Mucosa of descending colon (tissue), 3 donors: ENCODE data around the gene DGKA. TPM values are rescaled to one million over a fixed set of nuclear protein-coding genes. Genes with fewer than 3 reads are reported as not detected.
"Not testable (repeated sequence)": the region's sequence is repeated elsewhere in the genome, so short reads cannot be mapped to it uniquely, and the experiment has no call there.

Experiments used
- ATAC-seq: fragments of 200-7000 bp; cut with Tn5 transposase; one replicate; pipeline ENCODE4 v1.9.1; 2020; ENCODE audit warnings: mild to moderate bottlenecking, moderate library complexity
- DNase-seq, 3 donors: peaks; one replicate each; pipeline ENCODE4 v3.0.0-alpha.2; 2020
- H3K36me3 ChIP-seq: fragments of 200-600 bp; one replicate; pipeline ENCODE4 v1.8.0; 2021; ENCODE audit warnings: low read depth, mild to moderate bottlenecking
- H3K4me1 ChIP-seq: fragments of 200-600 bp; one replicate; pipeline ENCODE4 v1.8.0; 2021; ENCODE audit warnings: low read depth, mild to moderate bottlenecking
- H3K4me3 ChIP-seq: fragments of 200-600 bp; one replicate; pipeline ENCODE4 v1.8.0; 2021; ENCODE audit warnings: mild to moderate bottlenecking
- H3K9me3 ChIP-seq: fragments of 200-600 bp; one replicate; pipeline ENCODE4 v1.8.0; 2021; ENCODE audit warnings: mild to moderate bottlenecking
- CTCF ChIP-seq: fragments of 200-600 bp; IDR thresholded peaks from one replicate; pipeline ENCODE4 v1.8.0; 2022; ENCODE audit warnings: antibody characterized with exemption, mild to moderate bottlenecking
- intact Hi-C, 2 donors: fragments of 100-400 bp; cut with DNase I in 1 of 2; cut with micrococcal nuclease in 1 of 2; formaldehyde crosslinking; loops; one replicate each; pipeline versions ENCODE4 v1.11.0 to v1.11.1; 2022; cut with DNase I, micrococcal nuclease
- total RNA-seq, 3 donors: library from RNA; stranded (reverse); fragmentation: NEBNext Ultra II Directional in 2 of 3; extraction: Animal tissue kit (Norgen Biotek cat#: 25700) in 2 of 3; gene quantifications; one replicate each; pipeline versions ENCODE4 v1.2.1 to v1.2.4, GENCODE V29; 2021 to 2023
- donor health status: DM: no; HTN: no; CAD: no; lungs with moderate emphysema.
- donor health status: DM: no; HTN: no; CAD: no.
- donor health status: DM: no; HTN: yes; CAD: no.

DGKA gene
- total RNA-seq, 3 donors from 2014 or later = 82.6 to 148 (median 97.0) TPM

GRCh38 chr12:55996201-55996714 lies 65.3 kb downstream of the DGKA start:
- Histone ChIP-seq H3K4me3 (peak overlapping the region; percentile 39), H3K4me1 (peaks cover 7% of the 10 kb centered on the region), H3K9me3 (no peaks in the 10 kb centered on the region), H3K36me3 (peaks cover 3% of the 10 kb centered on the region)
- intact Hi-C loops = no loop called here
- ATAC-seq (peak; percentile 65), DNase-seq (peak in 2 of 3 donors; percentile 51 to 59)
- TF ChIP-seq CTCF = peak; percentile 61

DNA sequence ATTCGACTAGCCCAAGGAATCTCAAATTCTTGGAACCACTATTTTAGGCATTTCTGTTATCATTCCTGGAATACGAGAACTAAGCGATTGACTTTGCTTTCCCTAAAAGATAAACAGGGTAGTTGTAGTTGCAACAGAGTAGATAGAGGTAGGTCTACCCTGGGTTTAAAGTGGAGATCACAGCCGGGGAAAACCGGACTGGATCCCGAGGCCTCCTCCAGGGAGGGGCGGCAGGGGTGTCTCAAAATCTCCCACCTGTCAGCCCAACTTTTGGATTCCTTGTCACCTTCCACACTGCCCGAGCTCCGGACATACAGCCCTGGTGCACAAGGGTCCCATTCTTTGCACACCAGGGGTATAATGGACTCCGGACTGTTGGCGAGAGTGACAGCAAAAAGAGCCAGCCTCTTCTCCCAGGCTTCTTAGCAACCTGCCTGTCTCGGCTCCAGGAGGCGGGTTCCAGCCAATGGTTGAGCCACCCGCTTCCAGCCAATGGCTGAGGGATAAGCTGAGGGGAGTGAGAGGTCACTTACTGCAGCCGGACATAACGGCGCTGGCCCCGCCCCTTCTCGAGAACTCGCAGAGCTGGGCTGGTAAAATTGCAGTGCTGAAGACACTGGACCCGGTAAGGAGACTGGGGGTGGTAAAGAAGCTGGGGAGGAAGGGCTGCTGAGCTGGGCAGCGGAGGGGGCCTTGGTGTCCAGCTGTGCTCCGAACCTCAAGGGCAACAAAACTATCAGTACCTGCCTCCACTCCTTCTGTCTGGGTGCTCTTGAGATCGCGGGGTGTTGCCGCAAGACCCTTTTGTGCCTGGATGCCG lies 66.0 kb downstream of the DGKA start, which contains the start of gene SUOX:
TSS of gene SUOX (plus strand) at position 562 of the 820 bp plus-strand sequence. CDS start 4,946 bp downstream, outside the sequence.
- no peak for TF ChIP-seq CTCF
- DNase-seq (peak; percentile 95 to 97 (median 95)), ATAC-seq (peak; percentile 98)
- H3K4me3 ChIP-seq = peak within 1 kb of the TSS; percentile 39
- no peaks in the 10 kb centered on the region for H3K36me3 ChIP-seq
- H3K4me1 ChIP-seq = peaks cover 8% of the 10 kb centered on the region
- H3K9me3 ChIP-seq = no peaks in the 10 kb centered on the region
- intact Hi-C loops = no loop called here

DNA sequence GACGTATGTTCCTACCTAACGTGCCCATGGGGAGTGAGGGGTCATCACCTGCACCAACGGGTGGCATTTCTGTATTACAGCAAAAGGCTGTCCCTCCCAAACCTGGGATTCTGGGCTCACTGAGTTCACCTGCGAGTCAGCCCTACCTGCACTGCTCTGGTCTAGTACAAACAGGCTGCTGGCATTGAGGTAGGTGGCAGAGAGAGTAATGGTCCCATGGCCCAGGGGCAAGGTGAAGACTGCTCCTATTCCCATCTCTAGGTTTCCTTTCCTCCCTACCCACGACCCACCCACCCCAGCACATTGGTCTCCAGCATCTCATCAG lies 66.5 kb downstream of the DGKA start:
- no peaks in the 10 kb centered on the region for H3K9me3 ChIP-seq
- intact Hi-C loops = no loop called here
- no peak for TF ChIP-seq CTCF
- no peaks in the 10 kb centered on the region for H3K36me3 ChIP-seq
- ATAC-seq (peak; percentile 53), DNase-seq (peak in 1 of 3 donors; percentile 43)
- peak overlapping the region; percentile 39 for H3K4me3 ChIP-seq
- peaks cover 8% of the 10 kb centered on the region for H3K4me1 ChIP-seq

- intact Hi-C loops, H3K4me3 ChIP-seq, DNase-seq, H3K9me3 ChIP-seq, H3K36me3 ChIP-seq, ATAC-seq, H3K4me1 ChIP-seq: not testable (repeated sequence)
Observed at GRCh38 chr12:55999522-55999921, 68.6 kb downstream of the DGKA start.

DNA sequence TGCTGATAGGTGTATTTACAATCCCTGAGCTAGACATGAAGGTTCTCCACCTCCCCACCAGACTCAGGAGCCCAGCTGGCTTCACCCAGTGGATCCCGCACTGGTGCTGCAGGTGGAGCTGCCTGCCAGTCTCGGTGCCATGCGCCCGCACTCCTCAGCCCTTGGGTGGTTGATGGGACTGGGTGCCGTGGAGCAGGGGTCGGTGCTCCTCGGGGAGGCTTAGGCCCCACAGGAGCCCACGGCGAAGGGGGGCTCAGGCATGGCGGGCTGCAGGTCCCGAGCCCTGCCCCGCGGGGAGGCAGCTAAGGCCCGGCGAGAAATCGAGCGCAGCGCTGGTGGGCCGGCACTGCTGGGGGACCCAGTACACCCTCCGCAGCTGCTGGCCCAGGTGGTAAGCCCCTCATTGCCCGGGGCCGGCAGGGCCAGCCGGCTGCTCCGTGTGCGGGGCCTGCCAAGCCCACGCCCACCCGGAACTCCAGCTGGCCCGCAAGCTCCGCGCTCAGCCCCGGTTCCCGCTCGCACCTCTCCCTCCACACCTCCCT lies 69.1 kb downstream of the DGKA start:
- DNase-seq, H3K36me3 ChIP-seq, ATAC-seq, H3K4me1 ChIP-seq, intact Hi-C loops, H3K9me3 ChIP-seq, H3K4me3 ChIP-seq: not testable (repeated sequence)

- intact Hi-C loops = no loop called here
- no peaks in the 10 kb centered on the region for H3K36me3 ChIP-seq
- peaks cover 8% of the 10 kb centered on the region for H3K4me1 ChIP-seq
- DNase-seq = no peak
- no peak for TF ChIP-seq CTCF
- ATAC-seq = peak; percentile 26
- no peaks in the 10 kb centered on the region for H3K9me3 ChIP-seq
- H3K4me3 ChIP-seq = no peak overlapping the region
Observed at GRCh38 chr12:56001487-56002100, 70.6 kb downstream of the DGKA start.

GRCh38 chr12:56003376-56003775 lies 72.4 kb downstream of the DGKA start:
- H3K4me1 ChIP-seq, H3K4me3 ChIP-seq, H3K9me3 ChIP-seq, DNase-seq, intact Hi-C loops, H3K36me3 ChIP-seq, ATAC-seq: not testable (repeated sequence)
